OCI-LY7 (cell line): ENCODE data around the gene PLXDC1. TPM values are rescaled to one million over a fixed set of nuclear protein-coding genes. Genes with fewer than 3 reads are reported as not detected.

Experiments
- BruUV-seq: library from RNA; stranded (reverse); fragments of 400-500 nt; replicated peaks from 2 replicates; lab custom pipeline; 2021; lab: Mats Ljungman, UMichigan
- CTCF ChIA-PET: fragments of 300-600 bp; sonication (Branson Sonifier 250); formaldehyde crosslinking; loops from one replicate; lab custom pipeline; 2022; ENCODE audit warnings: antibody characterized with exemption; ENCODE audit not compliant: unreplicated experiment; lab: Charles Lee
- POLR2A ChIA-PET: fragments of 300-600 bp; sonication (Branson Sonifier 250); formaldehyde crosslinking; loops from one replicate; lab custom pipeline; 2022; ENCODE audit warnings: antibody characterized with exemption; lab: Charles Lee
- DNase-seq: peaks from one replicate; pipeline ENCODE4 v3.0.0-alpha.2; 2015; ENCODE audit warnings: low spot score
- H2AFZ ChIP-seq: fragments of 200-600 bp; sonication (generic), shearing (Covaris generic); 2 replicates; pipeline ENCODE4 v1.6.1; 2014; ENCODE audit warnings: mild to moderate bottlenecking, antibody characterized with exemption, low read length, moderate library complexity
- H3K27ac ChIP-seq: fragments of 200-600 bp; sonication (generic); 2 replicates; pipeline ENCODE4 v1.5.1; 2014; ENCODE audit warnings: mixed run types, low read depth, mild to moderate bottlenecking, moderate library complexity, low read length, inconsistent platforms; ENCODE audit not compliant: poor library complexity, severe bottlenecking
- H3K36me3 ChIP-seq: fragments of 200-600 bp; sonication (generic); 2 replicates; pipeline ENCODE4 v1.6.1; 2014; ENCODE audit warnings: mild to moderate bottlenecking, antibody characterized with exemption, low read length, moderate library complexity, mixed read lengths; ENCODE audit not compliant: insufficient read depth
- H3K4me1 ChIP-seq: fragments of 200-600 bp; sonication (generic); 2 replicates; pipeline ENCODE4 v1.5.1; 2014; ENCODE audit warnings: mild to moderate bottlenecking, low read length; ENCODE audit not compliant: insufficient read depth, poor library complexity, severe bottlenecking
- H3K4me2 ChIP-seq: fragments of 200-600 bp; sonication (generic); 2 replicates; pipeline ENCODE4 v1.6.1; 2014; ENCODE audit warnings: mild to moderate bottlenecking, low read length
- H3K4me3 ChIP-seq: fragments of 200-600 bp; sonication (generic); 2 replicates; pipeline ENCODE4 v1.5.1; 2014; ENCODE audit warnings: mild to moderate bottlenecking, low read depth, low read length; ENCODE audit not compliant: poor library complexity, severe bottlenecking
- H3K79me2 ChIP-seq: fragments of 200-600 bp; sonication (generic); 2 replicates; pipeline ENCODE4 v1.6.1; 2016; ENCODE audit warnings: low read depth, mild to moderate bottlenecking, low read length, moderate library complexity, mixed read lengths; ENCODE audit not compliant: insufficient read depth
- H3K9me2 ChIP-seq: fragments of 200-600 bp; sonication (generic); 2 replicates; pipeline ENCODE4 v1.6.1; 2016; ENCODE audit warnings: mild to moderate bottlenecking, low read length, mixed read lengths; ENCODE audit not compliant: insufficient read depth
- H3K9me3 ChIP-seq: fragments of 200-600 bp; sonication (generic); 2 replicates; pipeline ENCODE4 v1.6.1; 2014; ENCODE audit warnings: mild to moderate bottlenecking, mixed run types, low read length, mixed read lengths
- H4K20me1 ChIP-seq: fragments of 200-600 bp; sonication (generic); 2 replicates; pipeline ENCODE4 v1.6.1; 2014; ENCODE audit warnings: mild to moderate bottlenecking, antibody characterized with exemption, low read length, moderate library complexity, mixed read lengths; ENCODE audit not compliant: insufficient read depth
- EZH2phosphoT487 ChIP-seq: fragments of 200-600 bp; sonication (generic); IDR thresholded peaks from 2 replicates; pipeline ENCODE4 v1.6.1; 2018; ENCODE audit warnings: low read depth, borderline replicate concordance, mild to moderate bottlenecking, mixed run types, antibody characterized with exemption, low read length, moderate library complexity, mixed read lengths
- intact Hi-C: fragments of 100-400 bp; cut with micrococcal nuclease; formaldehyde crosslinking; loops from one replicate; pipeline ENCODE4 v1.10.0; 2022; ENCODE audit not compliant: unreplicated experiment
- total RNA-seq, 2 experiments: library from RNA; depleted of rRNA in 1 of 2; stranded (reverse); fragments of >200 nt in 1 of 2; shearing (Covaris generic) in 1 of 2; gene quantifications; 2 replicates each; pipeline ENCODE4 v1.2.3, GENCODE V29; 2014 to 2022
- TF ChIP-seq, protein P1 (sequence below): fragments of 200-600 bp; sonication (generic); conservative IDR thresholded peaks from 2 replicates; pipeline ENCODE4 v1.5.1; 2014; ENCODE audit warnings: mild to moderate bottlenecking, antibody characterized with exemption, low read length, moderate library complexity, mixed read lengths

PLXDC1 gene
- total RNA-seq, 2 experiments from 2014 or later = 0.13 to 0.67 TPM

GRCh38 chr17:39164675-39165143 is 13.3 kb upstream of the PLXDC1 start:
- POLR2A ChIA-PET = interaction anchor here (0.5 to 1.2 kb wide), 5 partner anchors 9 to 301 kb away, joined by 3 to 6 read pairs (median 4); no protein-coding TSS in a partner anchor
- Histone ChIP-seq H3K4me1 (peaks cover 51% of the 10 kb centered on the region), H4K20me1 (no peaks in the 10 kb centered on the region), H3K9me3 (peaks cover 3% of the 10 kb centered on the region; the same call in 1 of the 2 replicates), H3K9me2 (no peaks in the 10 kb centered on the region), H3K4me2 (peak overlapping the region; percentile 77), H3K79me2 (no peaks in the 10 kb centered on the region), H3K27ac (peak overlapping the region; percentile 17), H2AFZ (peak overlapping the region; percentile 69), H3K36me3 (no peaks in the 10 kb centered on the region), H3K4me3 (peak overlapping the region; percentile 62)
- peak; percentile 85 for DNase-seq
- BruUV-seq = no TSS peak
- CTCF ChIA-PET = interaction anchor here (0.7 to 1.8 kb wide), 4 partner anchors 8 to 12 kb away, joined by 3 to 22 read pairs (median 3); no protein-coding TSS in a partner anchor
- intact Hi-C loops = no loop called here
- TF ChIP-seq, protein P1, sequence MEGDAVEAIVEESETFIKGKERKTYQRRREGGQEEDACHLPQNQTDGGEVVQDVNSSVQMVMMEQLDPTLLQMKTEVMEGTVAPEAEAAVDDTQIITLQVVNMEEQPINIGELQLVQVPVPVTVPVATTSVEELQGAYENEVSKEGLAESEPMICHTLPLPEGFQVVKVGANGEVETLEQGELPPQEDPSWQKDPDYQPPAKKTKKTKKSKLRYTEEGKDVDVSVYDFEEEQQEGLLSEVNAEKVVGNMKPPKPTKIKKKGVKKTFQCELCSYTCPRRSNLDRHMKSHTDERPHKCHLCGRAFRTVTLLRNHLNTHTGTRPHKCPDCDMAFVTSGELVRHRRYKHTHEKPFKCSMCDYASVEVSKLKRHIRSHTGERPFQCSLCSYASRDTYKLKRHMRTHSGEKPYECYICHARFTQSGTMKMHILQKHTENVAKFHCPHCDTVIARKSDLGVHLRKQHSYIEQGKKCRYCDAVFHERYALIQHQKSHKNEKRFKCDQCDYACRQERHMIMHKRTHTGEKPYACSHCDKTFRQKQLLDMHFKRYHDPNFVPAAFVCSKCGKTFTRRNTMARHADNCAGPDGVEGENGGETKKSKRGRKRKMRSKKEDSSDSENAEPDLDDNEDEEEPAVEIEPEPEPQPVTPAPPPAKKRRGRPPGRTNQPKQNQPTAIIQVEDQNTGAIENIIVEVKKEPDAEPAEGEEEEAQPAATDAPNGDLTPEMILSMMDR = peak; percentile 93
- TF ChIP-seq EZH2phosphoT487 = no peak

GRCh38 chr17:39161962-39162361 is 10.5 kb upstream of the PLXDC1 start:
- H3K27ac ChIP-seq = no peak overlapping the region
- BruUV-seq = no TSS peak
- no peaks in the 10 kb centered on the region for H3K79me2 ChIP-seq
- no peak overlapping the region for H3K4me2 ChIP-seq
- H3K9me2 ChIP-seq = no peaks in the 10 kb centered on the region
- H3K4me1 ChIP-seq = peaks cover 30% of the 10 kb centered on the region
- ChIA-PET CTCF (no interaction called here), POLR2A (interaction anchor here (0.5 kb wide), 1 partner anchor 34 kb away, joined by 4 read pairs; no protein-coding TSS in a partner anchor)
- no peaks in the 10 kb centered on the region for H3K9me3 ChIP-seq
- no peaks in the 10 kb centered on the region for H4K20me1 ChIP-seq
- H3K4me3 ChIP-seq = no peak overlapping the region
- peak; percentile 40 for DNase-seq
- TF ChIP-seq EZH2phosphoT487 = no peak
- TF ChIP-seq, protein P1 = no peak
- intact Hi-C loops = no loop called here
- no peaks in the 10 kb centered on the region for H3K36me3 ChIP-seq
- H2AFZ ChIP-seq = no peak overlapping the region

GRCh38 chr17:39158623-39159022 is 7.2 kb upstream of the PLXDC1 start:
- BruUV-seq = no TSS peak

More at GRCh38 chr17:39158623-39159022, 7.2 kb upstream of the PLXDC1 start:
- POLR2A ChIA-PET = no interaction called here
- H2AFZ ChIP-seq = no peak overlapping the region
- TF ChIP-seq, protein P1 = no peak
- no peak for TF ChIP-seq EZH2phosphoT487
- H4K20me1 ChIP-seq = no peaks in the 10 kb centered on the region
- H3K27ac ChIP-seq = no peak overlapping the region
- DNase-seq = no peak
- no peaks in the 10 kb centered on the region for H3K9me2 ChIP-seq
- CTCF ChIA-PET = no interaction called here
- H3K4me2 ChIP-seq = no peak overlapping the region
- H3K79me2 ChIP-seq = no peaks in the 10 kb centered on the region
- no peak overlapping the region for H3K4me3 ChIP-seq
- H3K36me3 ChIP-seq = no peaks in the 10 kb centered on the region
- no peaks in the 10 kb centered on the region for H3K9me3 ChIP-seq
- intact Hi-C loops = loop anchor here (10.0 kb wide), 1 partner anchor 64 kb away; no protein-coding TSS in a partner anchor
- H3K4me1 ChIP-seq = peaks cover 5% of the 10 kb centered on the region
